Heart right ventricle (tissue), 16 donors: ENCODE data around the gene SGCA. TPM values are rescaled to one million over a fixed set of nuclear protein-coding genes. Genes with fewer than 3 reads are reported as not detected.

ENCODE experiments used
- ATAC-seq, 8 donors: fragments of 200-7000 bp; cut with Tn5 transposase; one replicate each; pipeline ENCODE4 v1.9.1; 2020; ENCODE audit warnings: mild to moderate bottlenecking in 8 of 8, moderate library complexity in 8 of 8, moderate number of reproducible peaks in 1 of 8
- DNase-seq, 2 donors: peaks; one replicate each; pipeline ENCODE4 v3.0.0-alpha.2; 2020
- H3K27ac ChIP-seq, 10 donors: fragments of 200-600 bp; sonication (generic) in 2 of 10; one replicate each; pipeline versions ENCODE4 v1.5.0 to v1.8.0; 2020 to 2022; ENCODE audit warnings: mild to moderate bottlenecking in 3 of 10
- H3K27me3 ChIP-seq, 7 donors: fragments of 200-600 bp; one replicate each; pipeline ENCODE4 v1.8.0; 2021 to 2022; ENCODE audit warnings: mild to moderate bottlenecking in 2 of 7
- H3K36me3 ChIP-seq, 9 donors: fragments of 200-600 bp; sonication (generic) in 1 of 9; one replicate each; pipeline versions ENCODE4 v1.5.0 to v1.8.0; 2020 to 2022; ENCODE audit warnings: mild to moderate bottlenecking in 2 of 9
- H3K4me1 ChIP-seq, 9 donors: fragments of 200-600 bp; sonication (generic) in 1 of 9; one replicate each; pipeline versions ENCODE4 v1.5.0 to v1.8.0; 2020 to 2022; ENCODE audit warnings: mild to moderate bottlenecking in 4 of 9
- H3K4me3 ChIP-seq, 10 donors: fragments of 200-600 bp; sonication (generic) in 2 of 10; one replicate each; pipeline versions ENCODE4 v1.5.0 to v1.8.0; 2020 to 2022; ENCODE audit warnings: mild to moderate bottlenecking in 7 of 10, moderate library complexity in 2 of 10
- H3K9me3 ChIP-seq, 11 donors: fragments of 200-600 bp in 10 of 11; sonication (generic) in 2 of 11; one replicate each; pipeline versions ENCODE4 v1.5.0 to v1.8.0; 2013 to 2022; ENCODE audit warnings: mild to moderate bottlenecking in 2 of 11, control low read depth in 1 of 11, moderate library complexity in 1 of 11
- WGBS, 2 donors: extraction: QIAGEN DNeasy Blood & Tissue Kit; methylation state at CpG; one replicate each; pipeline ENCODE4 v1.1.7; 2013; ENCODE audit warnings: inconsistent platforms in 1 of 2; 5-methylcytosine and 5-hydroxymethylcytosine counted together
- intact Hi-C, 10 donors: fragments of 100-400 bp; cut with DNase I; formaldehyde crosslinking; loops; one replicate each; pipeline versions ENCODE4 v1.11.1 to v1.14.2; 2022
- polyA plus RNA-seq, 2 donors: library from polyadenylated mRNA; stranded (reverse); fragments of 200-250 nt; gene quantifications; one replicate each; pipeline ENCODE4 v1.2.3, GENCODE V29; 2013
- total RNA-seq, 10 donors: library from RNA; stranded (reverse); fragmentation: NEBNext Ultra II Directional in 3 of 10; extraction: Animal tissue kit (Norgen Biotek cat#: 25700) in 3 of 10; gene quantifications; one replicate each; pipeline versions ENCODE4 v1.2.1 to v1.2.4, GENCODE V29; 2021 to 2023
- TF ChIP-seq, protein P1 (sequence below), 9 donors: fragments of 200-600 bp; sonication (generic) in 2 of 9; IDR thresholded peaks; one replicate each; pipeline versions ENCODE4 v1.5.0 to v1.8.0; 2021 to 2022; ENCODE audit warnings: antibody characterized with exemption in 9 of 9, mild to moderate bottlenecking in 5 of 9, moderate library complexity in 1 of 9
- donor health status: Arrhythmogenic right ventricular cardiomyopathy.
- donor health status: ischemic (EF 13 %, LVEDD 7.1; RV severe dilation, severe dysfunction).
- donor health status: healthy with polysubstance abuse.
- donor health status: DM: no; HTN: yes; CAD: no.
- donor health status: DM: no; HTN: no; CAD: no.
- donor health status: ischemic (EF 25% LVEDD 6.9; RV normal size, moderate dysfunction).
- donor health status: ischemic (EF 25% LVEDD 5.7; RV mildly dilated, moderate dysfunction).
- donor health status: healthy.
- donor health status: DM: yes; HTN: yes; CAD: no.
- donor health status: Ischemic cardiomyopathy.
- donor health status: ischemic (EF 35%, LVEDD 5.7; RV mildly dilated, moderate dysfunction).
- donor health status: nonischemic (EF 11% LVEDD 7.7; RV severe dilation, severe dysfunction).
- donor health status: DM: yes; HTN: yes; CAD: no.
- donor health status: PGD.
- donor health status: ischemic (EF 29% LVEDD 5.4; RV normal size, mild dysfunction).
- donor health status: nonischemic (EF 23%, LVEDD 6.1; RV moderate dilation, normal function).

SGCA gene
- total and polyA plus RNA-seq, 12 donors, result 136 to 314 (median 158) TPM

GRCh38 chr17:50194140-50194933, 28.5 kb downstream of the SGCA start:
- WGBS, 2 donors, result 75 to 77% methylated on average over 25 of the region's 25 CpGs
- peaks cover 0 to 96% (median 50%) of the 10 kb centered on the region in 9 donors for H3K36me3 ChIP-seq
- no peak for DNase-seq
- no peak for ATAC-seq
- intact Hi-C loops, result no loop called here
- H3K27ac ChIP-seq, result peak overlapping the region in 1 of 10 donors; percentile 26
- H3K4me3 ChIP-seq, result no peak overlapping the region
- H3K9me3 ChIP-seq, result no peaks in the 10 kb centered on the region
- TF ChIP-seq, protein P1, sequence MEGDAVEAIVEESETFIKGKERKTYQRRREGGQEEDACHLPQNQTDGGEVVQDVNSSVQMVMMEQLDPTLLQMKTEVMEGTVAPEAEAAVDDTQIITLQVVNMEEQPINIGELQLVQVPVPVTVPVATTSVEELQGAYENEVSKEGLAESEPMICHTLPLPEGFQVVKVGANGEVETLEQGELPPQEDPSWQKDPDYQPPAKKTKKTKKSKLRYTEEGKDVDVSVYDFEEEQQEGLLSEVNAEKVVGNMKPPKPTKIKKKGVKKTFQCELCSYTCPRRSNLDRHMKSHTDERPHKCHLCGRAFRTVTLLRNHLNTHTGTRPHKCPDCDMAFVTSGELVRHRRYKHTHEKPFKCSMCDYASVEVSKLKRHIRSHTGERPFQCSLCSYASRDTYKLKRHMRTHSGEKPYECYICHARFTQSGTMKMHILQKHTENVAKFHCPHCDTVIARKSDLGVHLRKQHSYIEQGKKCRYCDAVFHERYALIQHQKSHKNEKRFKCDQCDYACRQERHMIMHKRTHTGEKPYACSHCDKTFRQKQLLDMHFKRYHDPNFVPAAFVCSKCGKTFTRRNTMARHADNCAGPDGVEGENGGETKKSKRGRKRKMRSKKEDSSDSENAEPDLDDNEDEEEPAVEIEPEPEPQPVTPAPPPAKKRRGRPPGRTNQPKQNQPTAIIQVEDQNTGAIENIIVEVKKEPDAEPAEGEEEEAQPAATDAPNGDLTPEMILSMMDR (IDR thresholded peaks at IDR 0.05), result no peak
- peaks cover 0 to 25% (median 17%) of the 10 kb centered on the region in 9 donors for H3K4me1 ChIP-seq
- H3K27me3 ChIP-seq, result peaks cover 0 to 7% (median 0%) of the 10 kb centered on the region in 7 donors

GRCh38 chr17:50194934-50195865, 29.4 kb downstream of the SGCA start:
- H3K27ac ChIP-seq, result peak overlapping the region in 2 of 10 donors; percentile 15 to 84
- intact Hi-C loops, result no loop called here
- no peak overlapping the region for H3K4me3 ChIP-seq
- TF ChIP-seq, protein P1 (IDR thresholded peaks at IDR 0.05), result no peak
- ATAC-seq, result no peak
- peaks cover 0 to 90% (median 41%) of the 10 kb centered on the region in 9 donors for H3K36me3 ChIP-seq
- peaks cover 0 to 12% (median 0%) of the 10 kb centered on the region in 7 donors for H3K27me3 ChIP-seq
- 73 to 79% methylated on average over 17 of the region's 17 CpGs for WGBS, 2 donors
- no peak for DNase-seq
- peaks cover 3 to 32% (median 24%) of the 10 kb centered on the region in 9 donors for H3K4me1 ChIP-seq
- no peaks in the 10 kb centered on the region for H3K9me3 ChIP-seq

- H3K27me3 ChIP-seq, result peaks cover 0 to 20% (median 4%) of the 10 kb centered on the region in 7 donors
- TF ChIP-seq, protein P1 (IDR thresholded peaks at IDR 0.05), result no peak
- H3K36me3 ChIP-seq, result peaks cover 0 to 82% (median 38%) of the 10 kb centered on the region in 9 donors
- no peaks in the 10 kb centered on the region for H3K9me3 ChIP-seq
- WGBS, 2 donors, result 70 to 76% methylated on average over 5 of the region's 5 CpGs
- intact Hi-C loops, result no loop called here
- H3K4me3 ChIP-seq, result no peak overlapping the region
- DNase-seq (no peak), ATAC-seq (no peak)
- peak overlapping the region in 4 of 10 donors; percentile 8 to 84 (median 35) for H3K27ac ChIP-seq
- peaks cover 3 to 41% (median 26%) of the 10 kb centered on the region in 9 donors for H3K4me1 ChIP-seq
These were observed 30.2 kb downstream of the SGCA start for GRCh38 chr17:50196036-50196435.

DNA sequence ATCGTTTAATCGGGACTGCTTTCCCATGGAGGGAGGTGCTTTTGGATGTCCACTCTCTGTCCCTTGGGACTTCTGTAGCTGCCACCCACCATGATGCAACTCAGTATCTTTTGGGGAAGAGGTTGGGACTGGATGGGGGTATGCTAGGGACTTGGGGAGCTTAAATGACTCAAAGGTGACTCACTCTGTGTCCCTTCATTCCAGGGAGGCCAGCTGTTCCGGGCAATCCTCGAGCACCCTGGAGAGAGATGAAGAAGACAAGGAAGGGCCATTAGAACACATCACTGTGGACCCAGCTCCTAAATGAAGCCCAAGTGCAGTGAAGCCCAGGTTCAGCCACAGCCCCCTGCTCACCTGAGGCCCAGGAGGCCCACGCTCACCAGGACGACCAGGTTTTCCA, 31.0 kb downstream of the SGCA start:
- 68 to 69% methylated on average over 6 of the region's 6 CpGs for WGBS, 2 donors
- peak in 1 of 8 donors; percentile 11 for ATAC-seq
- Histone ChIP-seq H3K36me3 (peaks cover 0 to 74% (median 32%) of the 10 kb centered on the region in 9 donors), H3K4me3 (peak overlapping the region in 1 of 10 donors; percentile 63), H3K27ac (peak overlapping the region in 3 of 10 donors; percentile 9 to 84 (median 48)), H3K4me1 (peaks cover 3 to 43% (median 26%) of the 10 kb centered on the region in 9 donors), H3K27me3 (peaks cover 0 to 28% (median 12%) of the 10 kb centered on the region in 7 donors), H3K9me3 (no peaks in the 10 kb centered on the region)
- intact Hi-C loops, result no loop called here
- DNase-seq, result no peak
- TF ChIP-seq, protein P1 (IDR thresholded peaks at IDR 0.05), result no peak
